ENCODE measurements around the gene SLC17A9. TPM values are rescaled to one million over a fixed set of nuclear protein-coding genes. Genes with fewer than 3 reads are reported as not detected.
A peak's percentile ranks its signal among the peaks of the same experiment; 100 is the strongest.

The SLC17A9 gene
- total and polyA plus RNA-seq, 2 experiments from 2014 or later, result 11.1 to 23.2 TPM

- Histone ChIP-seq H3K36me3 (ENCODE audit: low read depth) (no peaks in the 10 kb centered on the region), H4K20me1 (ENCODE audit: insufficient read depth) (no peaks in the 10 kb centered on the region), H3K9ac (no peak overlapping the region), H3K79me2 (ENCODE audit: insufficient read depth) (no peaks in the 10 kb centered on the region), H3K4me2 (ENCODE audit: unreplicated experiment) (no peak overlapping the region), H3K4me3 (no peak overlapping the region), H2AFZ (no peak overlapping the region), H3K4me1 (ENCODE audit: insufficient read depth) (no peaks in the 10 kb centered on the region), H3K9me2 (ENCODE audit: insufficient read depth) (no peaks in the 10 kb centered on the region), H3K27me3 (replicated peaks; ENCODE audit: insufficient read depth) (peaks cover 37% of the 10 kb centered on the region), H3K9me3 (ENCODE audit: low read depth) (no peaks in the 10 kb centered on the region), H3K27ac (no peak overlapping the region), H3F3A (ENCODE audit: insufficient read depth) (no peaks in the 10 kb centered on the region)
- in situ Hi-C loops (cut with MboI), result no loop called here
- TF ChIP-seq EZH2phosphoT487 (IDR thresholded peaks at IDR 0.05; ENCODE audit: insufficient read depth, low read depth) (no peak), EZH2 (IDR thresholded peaks at IDR 0.05; ENCODE audit: insufficient read depth, poor library complexity, severe bottlenecking) (no peak)
- no peak for DNase-seq
- WGBS, 2 experiments (ENCODE audit: low coverage in 1 of 2, low lambda C conversion rate in 2 of 2, missing lambda C conversion rate in 2 of 2), result 8 to 9% methylated on average over 19 of the region's 19 CpGs
Measured at GRCh38 chr20:62980380-62980960, 28.0 kb downstream of the SLC17A9 start.

- H2AFZ ChIP-seq, result no peak overlapping the region
- no peak overlapping the region for H3K27ac ChIP-seq
- H3K9ac ChIP-seq, result no peak overlapping the region
- H3K9me3 ChIP-seq (ENCODE audit: low read depth), result no peaks in the 10 kb centered on the region
- no peak overlapping the region for H3K4me3 ChIP-seq
- no peaks in the 10 kb centered on the region for H4K20me1 ChIP-seq (ENCODE audit: insufficient read depth)
- in situ Hi-C loops (cut with MboI), result no loop called here
- no peaks in the 10 kb centered on the region for H3K36me3 ChIP-seq (ENCODE audit: low read depth)
- no peaks in the 10 kb centered on the region for H3K9me2 ChIP-seq (ENCODE audit: insufficient read depth)
- peaks cover 37% of the 10 kb centered on the region for H3K27me3 ChIP-seq (replicated peaks; ENCODE audit: insufficient read depth)
- H3K79me2 ChIP-seq (ENCODE audit: insufficient read depth), result no peaks in the 10 kb centered on the region
- no peaks in the 10 kb centered on the region for H3F3A ChIP-seq (ENCODE audit: insufficient read depth)
- H3K4me1 ChIP-seq (ENCODE audit: insufficient read depth), result no peaks in the 10 kb centered on the region
- peak; percentile 64 for DNase-seq
- 5 to 8% methylated on average over 19 to 27 of the region's 28 CpGs for WGBS, 2 experiments (ENCODE audit: low coverage in 1 of 2, low lambda C conversion rate in 2 of 2, missing lambda C conversion rate in 2 of 2)
- TF ChIP-seq EZH2phosphoT487 (IDR thresholded peaks at IDR 0.05; ENCODE audit: insufficient read depth, low read depth), result no peak
- H3K4me2 ChIP-seq (ENCODE audit: unreplicated experiment), result no peak overlapping the region
Measured at GRCh38 chr20:62980970-62981369, 28.5 kb downstream of the SLC17A9 start.

DNA sequence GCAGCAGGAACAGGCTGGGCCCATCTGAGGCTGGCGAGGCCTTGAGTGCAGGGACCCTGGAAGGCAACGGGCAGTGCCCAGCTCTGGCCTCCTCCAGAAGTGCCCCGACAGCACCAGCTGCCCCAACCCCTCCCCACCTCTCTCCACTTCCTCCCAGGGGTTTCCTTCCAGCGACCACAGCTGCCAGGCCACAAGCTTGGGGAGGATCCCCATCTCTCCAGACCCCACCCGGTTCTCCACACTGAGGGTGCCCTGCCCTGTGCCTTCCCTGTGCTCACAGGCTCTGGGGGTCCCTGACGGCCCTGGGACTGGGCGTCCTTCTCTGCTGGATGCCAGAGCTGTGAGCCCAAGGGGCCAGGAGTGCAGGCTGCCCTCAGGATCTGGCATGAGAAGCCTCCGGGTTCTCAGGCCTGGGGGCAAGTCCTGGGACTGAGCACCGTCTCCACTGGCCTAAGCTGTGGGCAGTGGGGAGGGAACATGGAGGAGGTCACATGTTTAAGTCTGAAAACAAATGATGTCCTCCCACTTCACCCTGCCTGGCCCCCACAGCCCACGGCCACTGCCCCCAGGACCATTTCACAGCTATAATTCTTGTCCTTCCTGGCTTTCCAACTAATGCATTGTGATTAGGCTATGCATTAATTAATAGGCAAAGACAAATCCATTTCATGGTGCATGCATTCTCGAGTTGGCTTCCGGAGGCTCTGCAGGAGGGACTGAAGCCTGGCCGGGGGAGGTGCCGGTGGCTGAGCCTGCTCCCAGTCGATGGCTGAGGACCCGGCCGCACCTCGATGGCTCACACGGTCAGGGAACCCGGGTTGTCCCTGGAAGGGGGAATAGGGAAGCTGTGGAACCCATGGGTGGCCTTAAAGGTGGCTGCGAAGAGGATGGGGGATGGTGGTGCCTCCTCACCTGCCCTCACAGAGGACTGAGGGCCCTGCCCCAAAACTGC is 29.9 kb downstream of the SLC17A9 start:
- no peak overlapping the region for H3K4me2 ChIP-seq (ENCODE audit: unreplicated experiment)
- H3K9me3 ChIP-seq (ENCODE audit: low read depth), result no peaks in the 10 kb centered on the region
- H3K27me3 ChIP-seq (replicated peaks; ENCODE audit: insufficient read depth), result peaks cover 28% of the 10 kb centered on the region
- no peaks in the 10 kb centered on the region for H3K36me3 ChIP-seq (ENCODE audit: low read depth)
- no peak overlapping the region for H2AFZ ChIP-seq
- WGBS, 2 experiments (ENCODE audit: low coverage in 1 of 2, low lambda C conversion rate in 2 of 2, missing lambda C conversion rate in 2 of 2), result 45 to 54% methylated on average over 20 to 21 of the region's 21 CpGs
- H3K4me1 ChIP-seq (ENCODE audit: insufficient read depth), result no peaks in the 10 kb centered on the region
- no peak overlapping the region for H3K27ac ChIP-seq
- H3K9ac ChIP-seq, result no peak overlapping the region
- no peak for DNase-seq
- in situ Hi-C loops (cut with MboI), result no loop called here
- no peaks in the 10 kb centered on the region for H3K9me2 ChIP-seq (ENCODE audit: insufficient read depth)
- no peaks in the 10 kb centered on the region for H3F3A ChIP-seq (ENCODE audit: insufficient read depth)
- no peaks in the 10 kb centered on the region for H3K79me2 ChIP-seq (ENCODE audit: insufficient read depth)
- H4K20me1 ChIP-seq (ENCODE audit: insufficient read depth), result no peaks in the 10 kb centered on the region
- TF ChIP-seq EZH2phosphoT487 (IDR thresholded peaks at IDR 0.05; ENCODE audit: insufficient read depth, low read depth) (no peak), EZH2 (IDR thresholded peaks at IDR 0.05; ENCODE audit: insufficient read depth, poor library complexity, severe bottlenecking) (no peak)
- H3K4me3 ChIP-seq, result no peak overlapping the region

DNA sequence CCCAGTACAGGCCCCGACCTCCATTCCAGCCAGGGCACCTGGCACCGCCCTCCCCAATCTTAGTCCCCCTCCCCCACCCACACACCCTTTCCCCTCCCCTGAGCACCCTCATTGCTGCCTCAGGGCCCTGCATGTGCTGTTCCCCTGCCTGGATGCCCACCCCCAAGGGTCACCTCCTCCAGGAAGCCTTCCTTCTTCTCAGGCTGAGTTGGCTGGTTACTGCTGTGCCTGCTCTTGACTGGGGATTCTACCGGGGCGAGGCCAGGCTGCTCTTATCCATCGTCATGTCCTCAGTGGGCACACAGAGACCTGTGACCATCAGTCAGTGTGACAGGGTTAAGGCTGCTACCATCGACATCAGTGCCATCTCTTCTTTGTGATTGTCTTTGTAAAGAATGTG is 30.7 kb downstream of the SLC17A9 start:
- Histone ChIP-seq H3F3A (ENCODE audit: insufficient read depth) (no peaks in the 10 kb centered on the region), H3K36me3 (ENCODE audit: low read depth) (no peaks in the 10 kb centered on the region), H3K9me2 (ENCODE audit: insufficient read depth) (no peaks in the 10 kb centered on the region), H3K79me2 (ENCODE audit: insufficient read depth) (no peaks in the 10 kb centered on the region), H4K20me1 (ENCODE audit: insufficient read depth) (no peaks in the 10 kb centered on the region), H2AFZ (no peak overlapping the region), H3K4me1 (ENCODE audit: insufficient read depth) (no peaks in the 10 kb centered on the region), H3K9me3 (ENCODE audit: low read depth) (no peaks in the 10 kb centered on the region), H3K4me2 (ENCODE audit: unreplicated experiment) (no peak overlapping the region), H3K27ac (no peak overlapping the region), H3K9ac (no peak overlapping the region), H3K4me3 (no peak overlapping the region), H3K27me3 (replicated peaks; ENCODE audit: insufficient read depth) (peaks cover 28% of the 10 kb centered on the region)
- in situ Hi-C loops (cut with MboI), result no loop called here
- WGBS, 2 experiments (ENCODE audit: low coverage in 1 of 2, low lambda C conversion rate in 2 of 2, missing lambda C conversion rate in 2 of 2), result 55 to 76% methylated on average over 4 to 6 of the region's 6 CpGs
- no peak for TF ChIP-seq EZH2 (IDR thresholded peaks at IDR 0.05; ENCODE audit: insufficient read depth, poor library complexity, severe bottlenecking)
- TF ChIP-seq EZH2phosphoT487 (IDR thresholded peaks at IDR 0.05; ENCODE audit: insufficient read depth, low read depth), result no peak
- DNase-seq, result no peak
